Activated naive CD4-positive, alpha-beta T cell treated with anti-CD3 and anti-CD28 coated beads, Interleukin-2, amount 50 U/mL, for 72 hours (primary cell): ENCODE data around the gene MPPED1. TPM values are rescaled to one million over a fixed set of nuclear protein-coding genes. Genes with fewer than 3 reads are reported as not detected.

ENCODE experiments used
- total RNA-seq, 2 donors: library from RNA; stranded (reverse); gene quantifications; one replicate each; pipeline ENCODE4 v1.2.3, GENCODE V29; 2022

MPPED1 gene
- total RNA-seq, 2 donors from 2014 or later: not detected

Other genes starting within 250 kb of the MPPED1 start
- gene TTLL12, start 224.9 kb upstream of the MPPED1 start, total RNA-seq: 10 to 100 TPM; 34.3 to 75.0 TPM
- gene SCUBE1, start 68.6 kb upstream of the MPPED1 start, total RNA-seq: under 1 TPM in 1 of 2 donors, not detected in 1; 0.39 TPM